HL-60 (cell line): ENCODE results near the gene FAN1.

ENCODE experiments used
- DNase-seq, 2 experiments: peaks; one replicate each; pipeline ENCODE4 v3.0.0-alpha.2; 2010 to 2020; ENCODE audit warnings: low read depth in 1 of 2, low spot score in 1 of 2
- H3K27ac ChIP-seq: fragments of 250-450 bp; sonication (Bioruptor Pico); replicated peaks from 2 replicates; pipeline ENCODE4 v1.5.1; 2020; ENCODE audit warnings: mild to moderate bottlenecking, moderate library complexity
- H3K27me3 ChIP-seq: fragments of 250-450 bp; sonication (Bioruptor Pico); 2 replicates; pipeline ENCODE4 v1.5.1; 2021; ENCODE audit warnings: mild to moderate bottlenecking, moderate library complexity; ENCODE audit not compliant: insufficient read depth, poor library complexity, severe bottlenecking
- H3K4me3 ChIP-seq: replicated peaks from 2 replicates; pipeline ENCODE4 v1.5.1; 2011; ENCODE audit warnings: mild to moderate bottlenecking, control low read depth, low read length; ENCODE audit not compliant: insufficient read depth
- CTCF ChIP-seq: IDR thresholded peaks from one replicate; pipeline ENCODE4 v1.5.1; 2011; ENCODE audit warnings: low read length, control low read depth, inconsistent platforms; ENCODE audit not compliant: insufficient read depth
- GABPA ChIP-seq: IDR thresholded peaks from 2 replicates; pipeline ENCODE4 v1.6.1; 2012; ENCODE audit warnings: low read depth
- POLR2AphosphoS5 ChIP-seq: IDR thresholded peaks from 2 replicates; pipeline ENCODE4 v1.6.1; 2012; ENCODE audit warnings: low read depth
- REST ChIP-seq: IDR thresholded peaks from 2 replicates; pipeline ENCODE4 v1.6.1; 2012; ENCODE audit warnings: low read depth; ENCODE audit not compliant: insufficient replicate concordance
- SPI1 ChIP-seq: IDR thresholded peaks from 2 replicates; pipeline ENCODE4 v1.6.1; 2012; ENCODE audit warnings: low read depth, mild to moderate bottlenecking, borderline replicate concordance

FAN1 gene

GRCh38 chr15:30885814-30886213 is 17.9 kb upstream of the FAN1 start:
- TF ChIP-seq GABPA (no peak), REST (peak; percentile 93)
- H3K27me3 ChIP-seq, result no peaks in the 10 kb centered on the region
- H3K27ac ChIP-seq, result no peak overlapping the region
- no peak overlapping the region for H3K4me3 ChIP-seq
- no peak for DNase-seq

- DNase-seq, result no peak
- no peaks in the 10 kb centered on the region for H3K27me3 ChIP-seq
- H3K4me3 ChIP-seq, result no peak overlapping the region
- H3K27ac ChIP-seq, result no peak overlapping the region
- no peak for TF ChIP-seq GABPA
- TF ChIP-seq REST, result no peak
- TF ChIP-seq CTCF, result no peak
- TF ChIP-seq POLR2AphosphoS5, result no peak
- no peak for TF ChIP-seq SPI1
Measured at GRCh38 chr15:30889196-30889595, 14.5 kb upstream of the FAN1 start.

- no peak for DNase-seq
- no peak for TF ChIP-seq REST
- no peak for TF ChIP-seq SPI1
- no peak for TF ChIP-seq POLR2AphosphoS5
- no peak for TF ChIP-seq CTCF
- no peak for TF ChIP-seq GABPA
- no peak overlapping the region for H3K4me3 ChIP-seq
- H3K27me3 ChIP-seq, result no peaks in the 10 kb centered on the region
- H3K27ac ChIP-seq, result no peak overlapping the region
Measured at GRCh38 chr15:30895461-30896210, 8.1 kb upstream of the FAN1 start.
